Upper lobe of right lung (tissue), 1 donor: ENCODE results near the gene PSD. TPM values are rescaled to one million over a fixed set of nuclear protein-coding genes. Genes with fewer than 3 reads are reported as not detected.

Source experiments
- ATAC-seq: fragments of 200-7000 bp; cut with Tn5 transposase; one replicate; pipeline ENCODE4 v1.9.1; 2020; ENCODE audit warnings: mild to moderate bottlenecking, moderate library complexity
- DNase-seq: peaks from one replicate; pipeline ENCODE4 v3.0.0-alpha.2; 2020
- H3K27ac ChIP-seq: fragments of 200-600 bp; one replicate; pipeline ENCODE4 v1.8.0; 2022
- H3K27me3 ChIP-seq: fragments of 200-600 bp; one replicate; pipeline ENCODE4 v1.8.0; 2022; ENCODE audit warnings: mild to moderate bottlenecking
- H3K36me3 ChIP-seq: fragments of 200-600 bp; one replicate; pipeline ENCODE4 v1.8.0; 2022
- H3K4me1 ChIP-seq: fragments of 200-600 bp; one replicate; pipeline ENCODE4 v1.8.0; 2022
- H3K4me3 ChIP-seq: fragments of 200-600 bp; one replicate; pipeline ENCODE4 v1.8.0; 2022; ENCODE audit warnings: mild to moderate bottlenecking
- H3K9me3 ChIP-seq: fragments of 200-600 bp; one replicate; pipeline ENCODE4 v1.8.0; 2022
- intact Hi-C: fragments of 100-400 bp; cut with DNase I; formaldehyde crosslinking; loops from one replicate; pipeline ENCODE4 v1.11.0; 2022
- total RNA-seq: library from RNA; stranded (reverse); fragmentation: NEBNext Ultra II Directional; extraction: Animal tissue kit (Norgen Biotek cat#: 25700); gene quantifications from one replicate; pipeline ENCODE4 v1.2.1, GENCODE V29; 2021
- TF ChIP-seq, protein P1 (sequence below): fragments of 200-600 bp; IDR thresholded peaks from one replicate; pipeline ENCODE4 v1.8.0; 2022; ENCODE audit warnings: antibody characterized with exemption
- donor health status: DM: no; HTN: yes; CAD: no; lungs with severe emphysema.

Gene PSD
- total RNA-seq, 1 donor from 2014 or later: 3.5 TPM

DNA sequence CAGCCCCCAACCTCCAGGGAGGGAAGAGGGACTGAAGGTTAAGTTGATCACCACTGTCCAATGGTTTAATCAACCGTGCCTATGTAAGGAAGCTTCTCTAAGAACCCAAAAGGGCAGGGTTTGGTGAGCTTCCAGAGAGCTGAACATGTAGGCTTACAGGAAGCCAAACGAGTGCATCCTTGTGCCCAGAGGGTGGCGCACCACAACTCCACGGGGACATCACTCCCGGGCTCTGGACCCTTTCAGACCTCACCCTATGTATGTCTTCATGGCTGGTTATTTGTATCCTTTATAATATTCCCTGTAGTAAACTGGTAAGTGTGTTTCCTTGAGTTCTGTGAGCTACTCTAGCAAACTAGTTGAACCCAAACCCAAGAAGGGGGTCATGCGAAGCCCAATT is 34.5 kb downstream of the PSD start:
- H3K36me3 ChIP-seq: peaks cover 41% of the 10 kb centered on the region
- no peaks in the 10 kb centered on the region for H3K27me3 ChIP-seq
- ATAC-seq: no peak
- DNase-seq: no peak
- TF ChIP-seq, protein P1, sequence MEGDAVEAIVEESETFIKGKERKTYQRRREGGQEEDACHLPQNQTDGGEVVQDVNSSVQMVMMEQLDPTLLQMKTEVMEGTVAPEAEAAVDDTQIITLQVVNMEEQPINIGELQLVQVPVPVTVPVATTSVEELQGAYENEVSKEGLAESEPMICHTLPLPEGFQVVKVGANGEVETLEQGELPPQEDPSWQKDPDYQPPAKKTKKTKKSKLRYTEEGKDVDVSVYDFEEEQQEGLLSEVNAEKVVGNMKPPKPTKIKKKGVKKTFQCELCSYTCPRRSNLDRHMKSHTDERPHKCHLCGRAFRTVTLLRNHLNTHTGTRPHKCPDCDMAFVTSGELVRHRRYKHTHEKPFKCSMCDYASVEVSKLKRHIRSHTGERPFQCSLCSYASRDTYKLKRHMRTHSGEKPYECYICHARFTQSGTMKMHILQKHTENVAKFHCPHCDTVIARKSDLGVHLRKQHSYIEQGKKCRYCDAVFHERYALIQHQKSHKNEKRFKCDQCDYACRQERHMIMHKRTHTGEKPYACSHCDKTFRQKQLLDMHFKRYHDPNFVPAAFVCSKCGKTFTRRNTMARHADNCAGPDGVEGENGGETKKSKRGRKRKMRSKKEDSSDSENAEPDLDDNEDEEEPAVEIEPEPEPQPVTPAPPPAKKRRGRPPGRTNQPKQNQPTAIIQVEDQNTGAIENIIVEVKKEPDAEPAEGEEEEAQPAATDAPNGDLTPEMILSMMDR: no peak
- no peak overlapping the region for H3K4me3 ChIP-seq
- H3K4me1 ChIP-seq: peaks cover 14% of the 10 kb centered on the region
- intact Hi-C loops: no loop called here
- no peaks in the 10 kb centered on the region for H3K9me3 ChIP-seq
- H3K27ac ChIP-seq: no peak overlapping the region

DNA sequence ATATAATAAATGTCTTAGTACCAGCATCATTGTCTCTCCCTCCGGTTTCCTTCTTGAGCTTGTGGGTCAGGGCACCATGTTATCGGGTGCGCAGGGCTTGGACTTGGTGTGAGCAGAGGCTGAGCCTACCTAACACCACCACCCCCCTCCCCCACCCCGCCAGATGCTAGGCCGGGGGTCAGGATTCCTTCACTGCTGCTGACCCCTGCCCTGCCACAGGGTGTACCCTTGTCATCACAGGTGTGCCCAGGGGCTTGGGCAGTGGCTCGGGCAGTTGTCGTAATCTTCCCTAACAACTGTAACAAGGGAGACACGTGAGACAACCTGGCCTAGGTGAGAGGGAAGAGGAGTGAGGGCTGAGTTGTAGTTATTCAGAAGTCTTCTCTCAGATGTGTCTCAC is 35.7 kb downstream of the PSD start:
- intact Hi-C loops: no loop called here
- Histone ChIP-seq H3K4me1 (peaks cover 14% of the 10 kb centered on the region), H3K36me3 (peaks cover 53% of the 10 kb centered on the region), H3K27me3 (no peaks in the 10 kb centered on the region), H3K9me3 (no peaks in the 10 kb centered on the region), H3K27ac (no peak overlapping the region), H3K4me3 (no peak overlapping the region)
- TF ChIP-seq, protein P1: no peak
- DNase-seq: no peak
- no peak for ATAC-seq

DNA sequence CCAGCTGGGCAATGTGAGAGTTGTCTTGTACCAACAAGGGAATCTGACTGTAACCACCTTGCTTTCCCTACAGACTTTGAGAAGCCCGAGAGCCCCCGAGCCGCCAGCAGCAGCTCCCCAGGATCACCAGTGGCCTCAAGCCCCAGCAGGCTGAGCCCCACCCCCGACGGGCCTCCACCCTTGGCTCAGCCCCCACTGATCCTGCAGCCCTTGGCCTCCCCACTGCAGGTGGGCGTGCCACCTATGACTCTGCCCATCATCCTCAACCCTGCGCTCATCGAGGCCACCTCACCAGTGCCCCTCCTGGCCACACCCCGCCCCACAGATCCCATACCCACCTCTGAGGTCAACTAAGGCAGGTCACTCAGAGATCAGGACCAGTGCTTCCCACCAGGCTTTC is 36.6 kb downstream of the PSD start:
- intact Hi-C loops: no loop called here
- no peak for ATAC-seq
- Histone ChIP-seq H3K9me3 (no peaks in the 10 kb centered on the region), H3K4me3 (no peak overlapping the region), H3K36me3 (peaks cover 62% of the 10 kb centered on the region), H3K27ac (no peak overlapping the region), H3K4me1 (peaks cover 14% of the 10 kb centered on the region), H3K27me3 (no peaks in the 10 kb centered on the region)
- TF ChIP-seq, protein P1: no peak
- no peak for DNase-seq

DNA sequence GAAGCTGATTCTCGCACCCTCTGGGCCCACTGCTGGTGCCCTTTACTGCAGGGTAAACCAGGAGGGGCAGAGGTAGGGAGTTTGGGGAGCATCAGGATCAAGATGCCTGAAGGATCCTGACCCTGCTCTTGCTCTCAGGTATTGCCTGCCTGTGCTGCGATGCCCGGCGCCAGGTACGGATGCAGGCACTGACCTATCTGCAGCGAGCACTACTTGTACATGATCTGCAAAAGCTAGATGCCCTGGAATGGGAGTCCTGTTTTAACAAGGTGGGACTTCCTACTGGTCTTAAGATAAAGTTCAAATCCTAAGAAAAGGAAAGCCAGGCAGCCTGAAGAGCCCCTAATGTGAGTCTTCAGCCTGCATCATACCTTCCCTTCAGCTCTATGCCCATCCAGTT is 39.2 kb downstream of the PSD start:
- Histone ChIP-seq H3K4me1 (no peaks in the 10 kb centered on the region), H3K27ac (no peak overlapping the region), H3K4me3 (no peak overlapping the region), H3K9me3 (no peaks in the 10 kb centered on the region), H3K27me3 (no peaks in the 10 kb centered on the region), H3K36me3 (peaks cover 88% of the 10 kb centered on the region)
- DNase-seq (no peak), ATAC-seq (no peak)
- intact Hi-C loops: no loop called here
- TF ChIP-seq, protein P1: no peak

DNA sequence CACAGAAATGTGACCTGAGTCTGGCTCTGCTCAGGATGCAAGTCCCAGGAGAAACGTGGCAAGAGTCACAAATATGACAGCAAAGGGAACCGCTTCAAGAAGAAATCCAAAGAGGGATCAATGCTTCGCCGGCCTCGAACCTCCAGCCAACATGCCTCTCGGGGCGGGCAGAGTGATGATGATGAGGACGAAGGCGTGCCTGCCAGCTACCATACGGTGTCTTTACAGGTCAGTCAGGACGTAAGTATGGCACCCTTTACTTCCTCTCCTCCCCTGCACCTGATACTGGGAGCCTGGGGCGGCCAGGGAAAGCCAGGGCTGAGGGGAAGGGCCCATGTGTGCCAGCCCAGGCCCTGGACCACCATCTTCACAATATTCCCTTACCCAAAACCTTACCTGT is 41.7 kb downstream of the PSD start:
- TF ChIP-seq, protein P1: no peak
- no peak overlapping the region for H3K4me3 ChIP-seq
- no peaks in the 10 kb centered on the region for H3K4me1 ChIP-seq
- DNase-seq (no peak), ATAC-seq (no peak)
- no peak overlapping the region for H3K27ac ChIP-seq
- no peaks in the 10 kb centered on the region for H3K9me3 ChIP-seq
- peaks cover 98% of the 10 kb centered on the region for H3K36me3 ChIP-seq
- H3K27me3 ChIP-seq: no peaks in the 10 kb centered on the region
- intact Hi-C loops: no loop called here

DNA sequence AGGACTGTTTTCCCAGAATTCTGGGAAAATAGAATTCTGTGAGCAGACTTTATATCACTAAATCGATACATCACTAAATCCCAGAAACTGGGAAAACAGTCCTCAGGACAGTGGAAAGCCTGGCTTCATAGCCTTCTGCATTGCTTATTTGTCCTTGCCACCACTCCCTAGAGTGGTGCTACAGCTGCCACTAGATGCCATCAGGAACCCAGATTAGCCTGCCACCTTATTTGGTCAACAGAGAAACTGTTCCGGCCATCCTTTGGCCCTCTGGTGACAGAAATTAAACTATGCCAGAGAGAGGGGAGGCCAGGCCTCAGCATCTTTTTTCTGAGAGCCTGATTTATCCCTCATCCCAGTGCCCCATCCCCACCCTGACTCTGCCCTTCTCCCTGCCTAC is 42.7 kb downstream of the PSD start:
- no peaks in the 10 kb centered on the region for H3K27me3 ChIP-seq
- ATAC-seq: no peak
- intact Hi-C loops: no loop called here
- TF ChIP-seq, protein P1: no peak
- no peak overlapping the region for H3K27ac ChIP-seq
- H3K4me1 ChIP-seq: no peaks in the 10 kb centered on the region
- no peak for DNase-seq
- H3K9me3 ChIP-seq: no peaks in the 10 kb centered on the region
- peaks cover 100% of the 10 kb centered on the region for H3K36me3 ChIP-seq
- no peak overlapping the region for H3K4me3 ChIP-seq
